GM23338 (cell line): Measurements from ENCODE around the gene GCAT. TPM values are rescaled to one million over a fixed set of nuclear protein-coding genes. Genes with fewer than 3 reads are reported as not detected.

Source experiments
- ATAC-seq: fragments of 200-7000 bp; cut with Tn5 transposase; 3 replicates; pipeline ENCODE4 v1.9.1; 2020
- DNase-seq: peaks from one replicate; pipeline ENCODE4 v3.0.0-alpha.2; 2015; ENCODE audit warnings: low spot score
- H2AFZ ChIP-seq: fragments of 200-600 bp; sonication (generic); 2 replicates; pipeline ENCODE4 v1.8.0; 2016; ENCODE audit warnings: antibody characterized with exemption, mild to moderate bottlenecking, moderate library complexity
- H3F3A ChIP-seq: fragments of 200-600 bp; sonication (generic); replicated peaks from 2 replicates; pipeline ENCODE4 v1.8.0; 2017; ENCODE audit warnings: antibody characterized with exemption, mixed run types, low read depth
- H3K27ac ChIP-seq: fragments of 200-600 bp; sonication (generic); 2 replicates; pipeline ENCODE4 v1.6.1; 2016; ENCODE audit warnings: low read depth
- H3K27me3 ChIP-seq: fragments of 200-600 bp; sonication (generic); 2 replicates; pipeline ENCODE4 v1.8.0; 2016; ENCODE audit warnings: mild to moderate bottlenecking, mixed run types, moderate library complexity; ENCODE audit not compliant: insufficient read depth
- H3K36me3 ChIP-seq: fragments of 200-600 bp; sonication (generic); 2 replicates; pipeline ENCODE4 v1.8.0; 2016; ENCODE audit warnings: mild to moderate bottlenecking; ENCODE audit not compliant: insufficient read depth
- H3K4me1 ChIP-seq: fragments of 200-600 bp; sonication (generic); 2 replicates; pipeline ENCODE4 v1.8.0; 2016; ENCODE audit warnings: mild to moderate bottlenecking, moderate library complexity; ENCODE audit not compliant: insufficient read depth
- H3K4me2 ChIP-seq: fragments of 200-600 bp; sonication (generic); 2 replicates; pipeline ENCODE4 v1.7.1; 2017; ENCODE audit warnings: mixed run types
- H3K4me3 ChIP-seq: fragments of 200-600 bp; sonication (generic); 2 replicates; pipeline ENCODE4 v1.6.1; 2016; ENCODE audit warnings: mixed run types
- H3K79me2 ChIP-seq: fragments of 200-600 bp; sonication (generic); replicated peaks from 2 replicates; pipeline ENCODE4 v1.8.0; 2017; ENCODE audit warnings: mild to moderate bottlenecking; ENCODE audit not compliant: insufficient read depth
- H3K9me2 ChIP-seq: fragments of 200-600 bp; sonication (generic); 2 replicates; pipeline ENCODE4 v1.8.0; 2017; ENCODE audit not compliant: insufficient read depth
- H4K20me1 ChIP-seq: fragments of 200-600 bp; sonication (generic); replicated peaks from 2 replicates; pipeline ENCODE4 v1.8.0; 2017; ENCODE audit warnings: mild to moderate bottlenecking; ENCODE audit not compliant: insufficient read depth
- H3K27ac Mint-ChIP-seq: 2 replicates; pipeline ENCODE4 v1.8.0; 2020; ENCODE audit warnings: inconsistent platforms, mild to moderate bottlenecking, moderate library complexity, mixed read lengths
- H3K27me3 Mint-ChIP-seq: 3 replicates; pipeline ENCODE4 v1.8.0; 2022; ENCODE audit warnings: low read depth, mild to moderate bottlenecking, moderate library complexity, mixed read lengths, inconsistent platforms; ENCODE audit not compliant: insufficient read depth, poor library complexity
- H3K36me3 Mint-ChIP-seq: 3 replicates; pipeline ENCODE4 v1.8.0; 2021; ENCODE audit warnings: low read depth, mild to moderate bottlenecking, inconsistent platforms, moderate library complexity, mixed read lengths
- H3K4me1 Mint-ChIP-seq: 3 replicates; pipeline ENCODE4 v1.8.0; 2020; ENCODE audit warnings: mild to moderate bottlenecking, inconsistent platforms, mixed read lengths
- H3K4me3 Mint-ChIP-seq: 3 replicates; pipeline ENCODE4 v1.8.0; 2021; ENCODE audit warnings: moderate library complexity, mild to moderate bottlenecking, inconsistent platforms, mixed read lengths
- H3K9me3 Mint-ChIP-seq: 3 replicates; pipeline ENCODE4 v1.8.0; 2020; ENCODE audit warnings: moderate library complexity, mild to moderate bottlenecking, inconsistent platforms, mixed read lengths
- CREB1 ChIP-seq: fragments of 250-450 bp; sonication (Bioruptor Pico); IDR thresholded peaks from 2 replicates; pipeline ENCODE4 v1.5.0; 2020; ENCODE audit warnings: low read depth, mild to moderate bottlenecking, moderate library complexity
- CTCF ChIP-seq, 2 experiments: fragments of 200-600 bp in 1 of 2; sonication (generic) in 1 of 2; conservative IDR thresholded peaks; 2 replicates each; pipeline versions ENCODE4 v1.5.1 to v1.6.1; 2016 to 2017; ENCODE audit warnings: antibody characterized with exemption in 2 of 2, low read depth in 2 of 2, mild to moderate bottlenecking in 2 of 2, moderate library complexity in 1 of 2
- EZH2 ChIP-seq: fragments of 200-600 bp; sonication (generic); IDR thresholded peaks from one replicate; pipeline ENCODE4 v1.8.0; 2017; ENCODE audit warnings: antibody characterized with exemption, mild to moderate bottlenecking, low read depth; ENCODE audit not compliant: unreplicated experiment
- REST ChIP-seq: IDR thresholded peaks from one replicate; pipeline ENCODE4 v1.6.1; 2018; ENCODE audit warnings: antibody characterized with exemption; ENCODE audit not compliant: unreplicated experiment
- STAT1 ChIP-seq: IDR thresholded peaks from one replicate; pipeline ENCODE4 v1.6.1; 2016; ENCODE audit warnings: antibody characterized with exemption; ENCODE audit not compliant: unreplicated experiment
- ZNF331 ChIP-seq: fragments of 250-450 bp; sonication (Bioruptor Pico); IDR thresholded peaks from 2 replicates; pipeline ENCODE4 v1.5.0; 2020; ENCODE audit warnings: low read depth, mild to moderate bottlenecking, moderate library complexity
- polyA plus RNA-seq: library from polyadenylated mRNA; unstranded; fragments of >200 nt; fragmentation: Nextera tagmentation; extraction: Ambion mirVana; gene quantifications from 2 replicates; pipeline ENCODE4 v1.2.1, GENCODE V29; 2016
- total RNA-seq: library from RNA; depleted of rRNA; stranded (reverse); fragments of >200 nt; shearing (Covaris generic); gene quantifications from 2 replicates; pipeline ENCODE4 v1.2.3, GENCODE V29; 2014
- TF ChIP-seq, protein P1 (sequence below): IDR thresholded peaks from 2 replicates; pipeline ENCODE4 v1.6.1; 2016; ENCODE audit warnings: antibody characterized with exemption

The GCAT gene
- total and polyA plus RNA-seq, 2 experiments from 2014 or later = 36.8 to 61.3 TPM

GRCh38 chr22:37831472-37831871 lies 23.7 kb downstream of the GCAT start (continued):
- no peak for TF ChIP-seq REST
- no peak for TF ChIP-seq EZH2
- TF ChIP-seq ZNF331 (CRISPR knock-in tag) = no peak
- TF ChIP-seq CTCF (conservative IDR thresholded peaks at IDR 0.05; ENCODE audit: low read depth in 2 of 2) = no peak
- TF ChIP-seq, protein P1, sequence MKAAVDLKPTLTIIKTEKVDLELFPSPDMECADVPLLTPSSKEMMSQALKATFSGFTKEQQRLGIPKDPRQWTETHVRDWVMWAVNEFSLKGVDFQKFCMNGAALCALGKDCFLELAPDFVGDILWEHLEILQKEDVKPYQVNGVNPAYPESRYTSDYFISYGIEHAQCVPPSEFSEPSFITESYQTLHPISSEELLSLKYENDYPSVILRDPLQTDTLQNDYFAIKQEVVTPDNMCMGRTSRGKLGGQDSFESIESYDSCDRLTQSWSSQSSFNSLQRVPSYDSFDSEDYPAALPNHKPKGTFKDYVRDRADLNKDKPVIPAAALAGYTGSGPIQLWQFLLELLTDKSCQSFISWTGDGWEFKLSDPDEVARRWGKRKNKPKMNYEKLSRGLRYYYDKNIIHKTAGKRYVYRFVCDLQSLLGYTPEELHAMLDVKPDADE = no peak
- TF ChIP-seq CREB1 (CRISPR knock-in tag) = no peak

DNA sequence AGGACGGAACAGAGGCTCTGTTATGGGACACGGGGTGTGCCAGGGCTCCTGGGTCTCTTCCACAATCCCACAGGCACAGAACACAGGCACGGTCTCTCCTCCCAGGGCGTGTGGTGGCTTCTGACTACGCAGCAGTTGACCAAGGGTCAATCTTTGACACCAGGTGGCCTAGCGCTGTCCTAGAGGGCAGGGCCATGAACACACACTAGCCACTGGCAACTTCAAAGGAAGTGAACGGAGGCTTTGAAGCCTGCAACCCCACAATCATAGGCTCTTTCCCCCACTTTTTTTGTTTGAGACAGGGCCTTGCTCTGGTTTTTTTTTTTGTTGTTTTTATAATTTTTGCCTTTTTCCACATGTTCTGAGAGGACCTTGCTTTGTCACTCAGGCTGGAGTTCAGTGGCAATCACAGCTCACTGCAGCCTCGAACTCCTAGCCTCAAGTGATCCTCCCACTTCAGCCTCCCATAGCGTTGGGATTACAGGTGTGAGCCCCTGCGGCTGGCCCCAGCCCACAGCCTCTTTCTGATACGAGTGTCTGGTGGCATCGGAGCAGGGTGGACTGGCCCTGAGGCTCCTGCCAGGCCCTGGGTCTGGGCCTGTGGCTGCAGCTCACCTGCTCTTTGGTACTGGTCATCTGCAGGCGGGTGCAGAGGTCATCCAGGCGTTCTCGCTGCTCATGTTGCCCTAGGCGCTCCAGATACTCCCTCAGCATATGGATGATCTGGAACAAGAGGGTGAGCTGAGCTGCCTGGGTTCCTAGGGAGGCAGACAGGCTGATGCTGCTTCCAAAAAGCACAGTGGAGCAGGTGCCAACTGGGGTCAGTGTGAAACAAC lies 24.5 kb downstream of the GCAT start:
- peaks cover 3% of the 10 kb centered on the region for H3K27me3 Mint-ChIP-seq
- H3K27ac ChIP-seq = no peak overlapping the region
- H3K4me1 ChIP-seq = no peaks in the 10 kb centered on the region
- H3K9me2 ChIP-seq = no peaks in the 10 kb centered on the region
- H3K36me3 Mint-ChIP-seq = peaks cover 15% of the 10 kb centered on the region; the same call in 2 of the 3 replicates
- H4K20me1 ChIP-seq = 0 out of 2 replicates have a peak, but pooled peaks cover under 1% of the 10 kb centered on the region
- no peaks in the 10 kb centered on the region for H3K9me3 Mint-ChIP-seq
- no peaks in the 10 kb centered on the region for H3F3A ChIP-seq
- H3K27me3 ChIP-seq = no peaks in the 10 kb centered on the region
- H3K4me3 Mint-ChIP-seq = no peak overlapping the region
- no peak for TF ChIP-seq STAT1
- H3K36me3 ChIP-seq = no peaks in the 10 kb centered on the region; the same call in 1 of the 2 replicates
- no peaks in the 10 kb centered on the region for H3K79me2 ChIP-seq
- H3K4me3 ChIP-seq = no peak overlapping the region
- no peak overlapping the region for H2AFZ ChIP-seq
- no peaks in the 10 kb centered on the region for H3K4me1 Mint-ChIP-seq
- H3K4me2 ChIP-seq = no peak overlapping the region
- no peak overlapping the region for H3K27ac Mint-ChIP-seq
- DNase-seq (no peak), ATAC-seq (no peak)
